HG02938 (cell line): ENCODE results near the gene MARCO.

ENCODE experiments used
- ATAC-seq: cut with Tn5 transposase; IDR thresholded peaks from one replicate; pipeline ENCODE4 v1.9.1; 2021; ENCODE audit warnings: mild to moderate bottlenecking, moderate library complexity; ENCODE audit not compliant: unreplicated experiment

MARCO gene, protein sequence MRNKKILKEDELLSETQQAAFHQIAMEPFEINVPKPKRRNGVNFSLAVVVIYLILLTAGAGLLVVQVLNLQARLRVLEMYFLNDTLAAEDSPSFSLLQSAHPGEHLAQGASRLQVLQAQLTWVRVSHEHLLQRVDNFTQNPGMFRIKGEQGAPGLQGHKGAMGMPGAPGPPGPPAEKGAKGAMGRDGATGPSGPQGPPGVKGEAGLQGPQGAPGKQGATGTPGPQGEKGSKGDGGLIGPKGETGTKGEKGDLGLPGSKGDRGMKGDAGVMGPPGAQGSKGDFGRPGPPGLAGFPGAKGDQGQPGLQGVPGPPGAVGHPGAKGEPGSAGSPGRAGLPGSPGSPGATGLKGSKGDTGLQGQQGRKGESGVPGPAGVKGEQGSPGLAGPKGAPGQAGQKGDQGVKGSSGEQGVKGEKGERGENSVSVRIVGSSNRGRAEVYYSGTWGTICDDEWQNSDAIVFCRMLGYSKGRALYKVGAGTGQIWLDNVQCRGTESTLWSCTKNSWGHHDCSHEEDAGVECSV

DNA sequence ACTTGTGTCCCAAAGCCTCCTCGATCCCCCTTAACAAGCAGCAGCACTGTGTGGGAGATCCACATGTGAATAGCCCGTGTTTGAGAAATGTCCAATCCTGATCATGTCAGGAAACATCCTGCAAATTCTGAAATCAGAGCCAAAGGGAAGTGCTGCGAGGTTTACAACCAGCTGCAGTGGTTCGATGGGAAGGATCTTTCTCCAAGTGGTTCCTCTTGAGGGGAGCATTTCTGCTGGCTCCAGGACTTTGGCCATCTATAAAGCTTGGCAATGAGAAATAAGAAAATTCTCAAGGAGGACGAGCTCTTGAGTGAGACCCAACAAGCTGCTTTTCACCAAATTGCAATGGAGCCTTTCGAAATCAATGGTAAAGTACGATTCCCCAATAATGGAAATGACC lies at the start of gene MARCO:
Gene MARCO, plus strand, starts transcription at position 164 of the 400 bp plus-strand sequence. Its CDS starts 107 bp downstream, at position 271.
- ATAC-seq, result no peak

DNA sequence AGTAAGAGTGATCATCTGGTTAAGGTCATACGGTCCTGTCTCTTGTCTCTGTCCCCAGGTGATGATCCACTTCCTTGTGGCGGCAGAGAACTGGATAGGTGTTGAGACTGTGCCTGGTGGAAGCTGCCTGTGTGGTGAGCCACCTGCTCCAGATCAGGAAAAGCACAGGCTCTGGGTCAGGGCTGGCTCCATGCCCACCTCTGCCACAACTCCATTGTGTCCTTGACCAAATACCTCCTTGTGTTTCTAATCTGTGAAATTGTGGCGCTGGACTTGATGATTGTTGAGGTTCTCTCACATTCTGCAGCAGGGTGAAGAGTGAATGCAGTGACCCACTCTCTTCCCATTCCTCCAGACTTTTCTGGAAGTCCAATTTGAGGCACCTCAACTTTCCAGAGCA lies 48.9 kb upstream of the MARCO start:
- ATAC-seq, result no peak

DNA sequence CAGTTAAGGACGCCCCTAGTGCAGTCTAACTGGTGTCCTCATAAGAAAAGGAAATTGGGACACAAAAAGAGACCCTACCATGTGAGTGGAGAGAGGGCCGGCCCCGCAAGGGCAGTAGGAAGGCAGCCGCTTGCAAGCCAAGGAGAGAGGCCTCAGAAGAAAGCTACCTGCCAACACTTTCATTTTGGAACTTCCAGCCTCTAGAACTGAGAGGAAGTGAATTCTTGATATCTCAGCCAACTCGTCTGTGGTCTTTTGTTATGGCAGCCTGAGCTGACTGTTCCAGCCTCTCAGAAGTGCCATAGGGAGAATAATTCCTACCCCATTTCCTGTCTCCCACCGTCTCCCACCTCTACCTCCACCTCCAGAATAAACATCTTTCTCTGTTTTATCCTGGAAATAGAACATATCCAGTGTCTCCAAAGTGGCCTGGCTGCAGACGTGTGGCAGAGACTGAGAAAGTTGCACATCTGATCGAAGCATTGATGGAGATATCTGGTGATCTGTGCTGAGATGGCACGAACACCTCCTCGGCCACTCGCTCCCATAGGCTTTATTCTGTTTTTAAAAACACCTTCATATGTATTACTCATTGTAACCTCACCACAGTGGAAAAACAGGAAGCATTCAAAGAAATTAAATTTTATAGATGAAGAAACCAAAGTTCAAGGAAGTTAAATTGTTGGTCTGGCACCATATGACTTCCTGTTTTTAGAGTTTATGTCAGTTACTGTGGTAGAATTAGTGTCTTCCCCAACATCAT lies 39.5 kb upstream of the MARCO start:
- no peak for ATAC-seq

DNA sequence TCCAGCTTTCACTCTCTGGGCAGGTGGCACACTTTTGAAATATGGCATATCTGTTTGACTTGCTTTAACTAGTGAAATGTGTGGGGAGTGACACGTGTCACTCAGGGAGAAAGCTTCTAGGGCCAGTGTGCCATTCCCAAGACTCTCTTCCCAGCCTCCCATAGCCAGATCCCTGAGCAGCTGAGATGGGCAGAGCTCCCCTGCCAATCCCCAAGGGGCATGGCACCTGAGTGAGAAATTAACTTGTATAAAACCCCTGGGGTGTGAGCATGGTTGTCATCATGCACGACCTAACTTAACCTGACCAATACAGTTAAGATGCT lies 39.0 kb upstream of the MARCO start:
- ATAC-seq, result no peak

DNA sequence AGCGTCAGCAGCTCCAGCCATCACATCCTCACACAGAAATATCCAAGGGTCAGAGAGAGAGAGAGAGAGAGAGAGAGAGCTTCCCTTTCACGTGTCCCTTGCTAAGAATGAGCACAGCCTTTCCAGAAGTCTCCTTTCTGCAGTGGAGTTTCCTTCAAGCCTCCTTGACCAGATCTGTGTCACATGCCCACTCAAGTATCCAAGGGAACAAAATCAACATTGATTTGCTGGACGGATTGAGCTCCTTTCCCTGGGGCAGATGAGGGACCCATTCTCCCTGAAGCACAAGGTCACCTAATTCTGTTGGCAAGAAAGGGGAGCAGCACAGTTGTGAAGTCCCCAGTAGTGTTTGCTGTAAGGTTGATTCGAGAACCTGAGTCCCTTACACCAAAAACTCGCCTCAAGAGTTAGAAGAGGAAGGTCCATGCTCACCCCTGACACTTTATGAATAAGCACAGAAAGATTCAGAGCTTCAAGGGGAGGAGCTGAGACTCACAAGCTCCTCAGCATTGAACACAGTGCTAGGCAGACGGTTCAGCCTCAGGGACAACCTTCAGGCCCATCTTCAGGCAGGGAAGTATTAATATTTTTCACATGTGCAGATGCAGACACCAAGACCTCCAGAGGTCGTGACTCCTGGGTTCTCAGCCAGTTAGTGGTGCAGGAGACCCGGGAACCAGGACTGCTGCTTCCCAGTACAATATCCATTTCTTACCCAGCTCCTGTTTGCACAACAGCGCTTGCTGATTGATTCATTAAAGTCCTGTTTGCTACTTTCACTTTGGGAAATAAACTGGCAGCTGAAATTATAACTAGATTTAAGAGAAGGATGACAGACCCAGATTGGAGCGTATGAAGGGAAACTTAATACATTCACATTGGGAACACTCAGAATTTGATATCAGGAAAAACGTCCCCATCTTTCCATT lies 38.2 kb upstream of the MARCO start:
- ATAC-seq, result no peak

DNA sequence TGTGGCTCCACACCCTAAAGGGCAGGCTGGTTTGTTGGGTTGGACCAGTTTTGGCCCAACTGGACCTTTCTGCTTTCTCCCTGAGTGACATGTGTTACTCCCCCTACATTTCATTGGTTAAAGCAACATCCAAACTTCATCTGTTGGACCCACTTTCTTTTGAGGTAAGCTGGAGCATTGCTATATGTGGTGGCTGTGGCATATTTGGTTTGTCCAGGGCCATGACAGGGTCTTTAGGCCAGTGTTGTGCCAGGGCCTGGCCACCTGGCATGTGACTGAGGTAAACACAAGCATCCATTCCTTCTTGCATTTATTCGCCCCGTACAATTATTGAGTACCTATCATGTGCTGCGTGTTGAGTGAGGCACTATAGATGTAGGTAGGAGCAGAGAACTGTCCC lies 36.8 kb upstream of the MARCO start:
- no peak for ATAC-seq

DNA sequence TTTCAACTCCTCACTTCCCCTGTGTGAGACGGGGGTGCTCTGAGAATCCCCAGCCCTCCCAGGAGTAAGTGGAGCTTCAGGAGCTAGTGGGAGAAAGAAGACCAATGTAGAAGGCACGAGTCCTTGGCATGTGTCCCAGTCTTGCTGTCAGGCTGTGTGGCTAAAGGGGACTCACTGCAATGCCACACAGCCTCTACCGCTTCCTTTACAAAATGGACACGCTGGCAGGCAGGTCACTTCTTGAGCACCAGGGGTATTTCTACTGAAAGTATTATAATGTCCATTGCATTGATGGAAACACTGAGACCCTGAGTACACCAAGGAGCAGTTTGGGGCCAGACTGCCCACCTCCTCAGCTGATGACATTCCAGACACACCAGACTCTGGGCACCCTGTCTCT lies 35.8 kb upstream of the MARCO start:
- no peak for ATAC-seq

DNA sequence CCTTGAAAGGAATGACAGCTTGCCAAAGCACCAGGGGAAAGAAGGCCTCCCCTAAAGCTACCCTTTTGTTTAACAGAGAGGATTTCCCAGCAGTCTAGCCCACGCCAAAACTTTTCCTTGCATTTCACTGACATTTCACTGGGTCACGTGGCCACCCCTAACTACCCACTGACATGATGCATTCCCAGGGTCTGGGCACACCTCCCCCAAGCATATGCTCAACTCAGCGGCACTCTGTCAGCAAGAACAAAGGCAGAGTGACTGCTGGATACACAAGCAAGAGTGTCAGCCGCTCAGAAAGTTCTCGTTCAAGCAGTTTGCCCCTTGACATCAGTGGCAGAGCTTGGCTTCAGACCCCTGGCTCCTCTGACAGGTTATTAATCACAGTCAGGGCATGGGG lies 34.2 kb upstream of the MARCO start:
- no peak for ATAC-seq

DNA sequence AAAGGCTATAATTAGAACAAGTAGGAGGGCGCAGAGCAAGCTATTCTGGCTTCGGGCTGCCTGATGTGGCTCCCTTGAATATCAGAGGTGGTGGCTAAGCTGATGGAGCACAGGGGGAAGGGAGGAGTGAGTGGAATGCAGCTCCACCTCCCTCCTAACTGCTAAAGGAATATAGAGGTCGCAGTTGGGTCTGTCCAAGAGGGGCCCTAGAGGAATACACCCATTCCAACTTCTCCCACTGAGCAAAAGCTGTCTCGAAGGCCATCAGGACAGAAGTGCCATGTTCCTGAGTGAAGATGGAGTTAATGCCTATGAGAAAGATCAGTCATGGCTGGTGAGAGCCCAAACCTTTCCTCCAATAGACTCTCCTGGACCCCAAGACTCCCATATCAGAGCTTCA lies 32.8 kb upstream of the MARCO start:
- ATAC-seq, result no peak

DNA sequence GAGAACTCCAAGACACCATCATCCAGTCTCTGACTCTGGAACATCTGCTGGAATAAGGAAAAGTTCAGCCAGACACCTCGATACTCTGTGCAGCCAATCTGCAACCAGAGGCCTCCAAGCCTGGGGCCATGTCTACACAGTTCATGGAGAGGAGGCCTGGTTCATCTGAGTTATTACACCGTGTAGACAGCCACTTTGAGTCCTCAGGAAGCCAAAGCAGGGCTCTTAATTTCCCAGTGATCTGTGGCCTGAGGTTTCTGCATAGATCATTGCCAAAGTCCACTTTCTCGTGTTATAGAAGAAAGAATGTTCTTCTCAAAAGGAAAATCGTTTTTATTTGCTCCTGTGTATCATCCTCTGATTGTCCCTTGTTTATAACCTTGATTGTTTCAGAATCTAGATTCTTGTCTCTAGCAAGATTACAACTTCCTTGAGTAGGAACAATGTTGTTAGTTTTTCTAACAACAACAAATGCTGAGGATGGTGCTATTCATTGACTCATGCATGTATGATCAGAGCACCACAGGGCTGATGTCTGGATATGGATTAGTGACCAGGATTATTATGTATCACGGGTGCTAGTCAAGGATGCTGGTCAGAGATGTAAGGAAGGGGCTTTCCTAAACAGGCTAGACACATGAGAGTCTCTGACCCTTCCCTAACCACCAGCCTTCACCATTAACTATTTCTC lies 30.7 kb upstream of the MARCO start:
- ATAC-seq, result no peak

DNA sequence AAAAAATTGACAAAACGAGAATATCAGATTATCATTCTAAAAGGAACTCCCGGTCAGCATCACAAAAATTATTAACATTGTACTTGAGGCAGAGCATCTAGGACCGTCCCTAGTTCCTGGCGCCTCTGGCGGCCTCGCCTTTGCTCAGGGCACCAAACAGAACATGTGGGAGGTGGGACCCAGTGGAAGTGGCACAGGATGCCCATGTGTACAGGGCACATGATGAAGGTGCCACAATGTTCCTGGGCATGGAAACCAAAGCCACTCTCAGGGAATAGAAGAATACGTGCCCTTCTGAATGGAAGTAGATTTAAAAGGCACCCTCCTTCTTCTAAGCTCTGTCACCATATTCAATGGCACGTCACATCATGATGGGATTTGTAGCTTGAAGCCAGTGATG lies 30.1 kb upstream of the MARCO start:
- no peak for ATAC-seq

DNA sequence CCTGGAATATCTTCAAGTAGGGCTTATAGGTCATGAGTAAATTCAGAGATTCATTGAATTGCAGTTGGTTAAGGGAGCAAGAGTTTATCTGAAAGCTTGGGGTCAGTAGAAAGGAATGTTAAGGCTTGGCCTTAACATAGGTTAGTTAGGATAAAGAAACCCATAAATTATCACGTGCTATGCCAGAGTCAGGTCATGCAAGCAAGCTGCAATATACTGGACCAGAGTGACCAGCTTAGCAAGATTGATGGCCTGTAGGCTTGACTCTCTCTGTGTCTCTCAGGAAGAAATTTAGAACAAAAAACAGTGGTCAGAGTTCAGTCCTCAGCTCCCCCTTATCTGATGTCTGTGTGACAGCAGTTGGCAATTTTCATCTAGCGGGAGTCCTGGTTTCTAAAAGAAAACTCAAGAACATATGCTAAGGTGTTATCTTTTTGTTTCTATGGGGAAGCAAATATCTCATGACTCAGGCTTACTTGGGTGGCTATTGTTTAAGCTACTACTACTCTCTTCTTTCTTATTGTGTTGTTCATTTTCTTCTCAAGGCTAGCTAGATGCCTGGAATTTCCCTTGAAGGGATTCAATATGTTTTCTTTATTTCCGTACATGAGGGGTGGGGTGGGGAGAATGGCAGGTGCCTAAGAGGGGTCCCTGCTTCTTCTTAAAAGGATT lies 28.7 kb upstream of the MARCO start:
- no peak for ATAC-seq

DNA sequence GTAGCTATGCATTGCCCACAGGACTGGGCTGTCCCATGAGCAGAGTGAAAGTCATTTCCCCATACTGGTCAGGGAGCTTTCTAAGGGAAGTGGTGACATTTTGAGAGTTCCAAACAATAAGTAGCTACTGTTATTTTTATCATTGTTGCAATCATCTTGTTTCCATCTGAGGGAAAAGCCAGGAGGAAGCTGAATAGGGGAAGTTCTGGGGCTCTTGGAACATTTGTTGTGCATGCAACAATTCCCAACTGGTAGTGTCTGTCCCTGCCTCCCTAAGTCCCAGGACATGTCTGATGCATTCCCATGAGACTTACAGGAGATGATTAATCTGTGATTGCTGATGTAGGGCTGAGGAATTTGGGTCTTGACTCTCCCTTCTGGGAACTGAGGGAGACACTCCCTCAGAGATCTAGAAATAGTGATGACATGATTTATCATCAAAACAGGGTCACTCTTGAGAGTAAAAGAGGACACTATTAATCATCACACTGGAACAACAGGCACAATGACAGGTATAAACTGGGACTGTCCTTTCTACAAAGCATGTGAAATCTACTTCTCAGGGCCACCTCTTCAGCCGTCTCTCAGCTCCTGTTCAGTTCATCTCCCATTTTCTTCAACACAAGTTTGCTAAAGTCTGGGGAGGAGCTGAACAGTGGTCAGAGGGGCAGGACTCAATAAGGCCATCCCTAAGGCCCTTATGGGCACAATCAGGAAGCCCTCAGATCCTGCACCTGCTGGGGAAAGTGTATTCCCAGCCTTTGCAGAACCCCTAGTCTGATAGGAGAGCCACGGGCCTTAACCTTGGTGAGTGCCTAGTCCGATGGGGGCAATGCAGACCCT lies 28.0 kb upstream of the MARCO start:
- ATAC-seq, result no peak

DNA sequence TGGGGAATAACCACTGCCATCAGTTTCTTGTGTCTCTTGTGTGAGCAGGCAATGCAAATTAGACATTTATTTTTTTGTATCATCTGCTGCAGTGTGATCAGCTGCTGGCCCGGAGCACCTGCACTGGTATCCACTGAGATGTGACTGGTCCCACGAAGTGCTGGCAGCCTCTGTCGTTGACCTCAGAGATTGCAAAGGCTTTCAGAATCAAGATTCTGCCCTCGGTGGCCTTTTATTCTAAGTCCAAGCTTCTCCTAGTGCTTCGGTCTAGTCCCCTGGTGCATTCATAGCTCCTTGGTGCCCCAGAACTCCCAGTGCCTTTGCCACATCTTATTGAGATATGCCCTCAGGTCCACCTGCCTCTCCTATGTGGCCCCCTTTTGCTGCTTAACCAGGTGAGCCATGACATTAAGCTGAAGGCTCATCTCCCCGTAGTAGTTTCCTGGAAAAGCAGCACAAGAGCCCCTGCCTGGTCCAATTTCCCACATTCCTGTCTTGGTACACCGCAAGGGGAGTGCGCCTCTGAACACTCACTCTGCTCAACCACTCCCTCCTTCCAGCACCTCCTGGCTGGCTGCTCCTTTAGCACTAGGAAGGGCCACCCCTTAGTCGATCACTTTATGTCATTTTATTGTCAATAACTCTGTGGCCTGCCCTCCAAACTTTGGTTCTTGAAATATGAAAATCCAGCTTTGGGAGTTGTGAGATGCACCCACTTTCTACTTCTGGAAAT lies 27.1 kb upstream of the MARCO start:
- no peak for ATAC-seq

DNA sequence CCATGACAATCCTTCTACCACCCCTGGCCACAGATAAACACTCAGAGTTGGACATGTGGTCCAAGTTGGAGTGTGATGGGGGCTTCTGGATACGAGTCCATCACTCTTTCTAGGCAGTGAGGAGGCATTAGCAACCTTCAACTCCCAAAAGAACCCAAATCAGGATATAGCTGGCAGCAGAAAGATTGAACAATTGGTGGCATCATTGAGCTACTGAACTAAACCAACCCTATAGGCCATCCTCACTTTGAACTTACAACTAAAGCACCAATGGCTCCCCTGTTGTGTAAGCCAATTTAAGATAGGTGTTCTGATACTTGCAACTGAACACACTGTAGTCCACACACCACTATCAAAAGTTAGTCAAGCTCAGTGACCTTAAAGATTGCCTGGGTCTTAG lies 24.0 kb upstream of the MARCO start:
- no peak for ATAC-seq

DNA sequence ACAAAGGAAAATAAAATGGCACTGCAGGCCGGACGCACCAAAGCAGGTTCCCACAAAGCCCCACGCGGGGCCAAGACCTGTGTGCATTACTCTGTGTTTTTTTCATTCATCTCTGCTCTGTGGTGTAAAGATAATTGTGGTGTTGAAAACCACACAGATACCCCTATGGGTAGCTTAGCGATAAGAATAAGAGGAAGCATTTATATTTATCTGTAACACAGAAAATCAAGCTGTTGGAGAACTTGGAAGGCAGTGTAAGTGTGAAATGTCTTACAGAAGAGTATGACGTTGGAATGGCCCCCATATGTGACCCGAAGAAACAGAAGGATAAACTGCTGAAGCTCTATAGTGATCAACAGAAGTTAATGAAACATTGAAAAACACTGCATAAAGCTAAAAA lies 20.3 kb upstream of the MARCO start:
- ATAC-seq, result no peak

DNA sequence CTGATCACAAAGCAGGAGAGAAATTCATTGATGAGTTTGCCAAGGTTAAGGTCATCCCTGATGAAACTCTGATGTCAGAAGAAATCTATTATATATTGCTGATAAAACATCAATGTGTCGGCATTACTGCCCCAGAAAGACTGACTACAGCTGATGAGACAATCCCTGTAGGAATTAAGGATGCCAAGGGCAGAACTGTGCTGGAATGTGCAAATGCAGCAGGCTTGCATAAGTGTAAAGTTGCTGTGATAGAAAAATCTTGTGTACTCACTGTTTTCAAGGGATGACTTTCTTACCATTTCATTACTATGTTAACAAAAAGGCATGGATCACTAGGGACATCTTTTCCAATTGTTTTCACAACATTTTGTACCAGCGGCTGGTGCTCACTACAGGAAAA lies 19.7 kb upstream of the MARCO start:
- no peak for ATAC-seq

DNA sequence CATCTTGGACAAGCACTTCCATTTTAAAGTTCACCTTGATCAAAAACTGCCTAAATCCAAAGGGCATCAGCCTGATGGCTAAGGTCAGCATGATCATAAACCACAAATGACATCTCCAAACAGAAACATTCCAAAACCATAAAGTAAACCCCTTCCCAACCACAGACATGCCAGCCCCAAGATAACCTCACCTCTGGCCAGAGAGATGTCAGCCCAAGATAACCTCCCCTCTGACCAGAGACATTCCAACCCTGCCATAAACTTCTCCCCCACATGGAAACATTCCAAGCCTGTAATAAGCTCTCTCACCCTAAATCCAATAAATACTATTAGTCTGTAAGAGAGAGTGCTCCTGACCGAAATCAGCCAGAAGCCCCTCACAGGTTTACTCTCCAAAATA lies 18.6 kb upstream of the MARCO start:
- ATAC-seq, result no peak

DNA sequence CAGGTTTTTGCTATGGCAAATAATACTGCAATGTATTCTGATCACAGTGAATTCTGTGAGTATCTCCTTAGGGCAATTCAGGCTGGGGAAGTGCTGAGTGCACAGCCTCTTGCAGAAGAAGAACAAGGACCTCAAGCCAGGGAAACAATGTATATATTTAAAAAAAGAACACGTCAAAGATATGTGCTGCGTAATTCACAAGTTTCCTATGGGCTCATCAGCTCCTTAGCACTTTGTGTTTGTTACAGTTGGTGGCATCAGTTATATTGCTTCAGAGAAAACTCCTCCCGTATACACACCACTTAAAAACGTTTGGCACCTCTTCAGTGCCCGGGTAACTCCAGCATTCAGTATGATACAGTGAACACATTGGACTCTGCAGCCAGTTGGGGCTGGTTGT lies 16.5 kb upstream of the MARCO start:
- no peak for ATAC-seq
